ENCODE results near the gene RNF213.

RNF213 gene

DNA sequence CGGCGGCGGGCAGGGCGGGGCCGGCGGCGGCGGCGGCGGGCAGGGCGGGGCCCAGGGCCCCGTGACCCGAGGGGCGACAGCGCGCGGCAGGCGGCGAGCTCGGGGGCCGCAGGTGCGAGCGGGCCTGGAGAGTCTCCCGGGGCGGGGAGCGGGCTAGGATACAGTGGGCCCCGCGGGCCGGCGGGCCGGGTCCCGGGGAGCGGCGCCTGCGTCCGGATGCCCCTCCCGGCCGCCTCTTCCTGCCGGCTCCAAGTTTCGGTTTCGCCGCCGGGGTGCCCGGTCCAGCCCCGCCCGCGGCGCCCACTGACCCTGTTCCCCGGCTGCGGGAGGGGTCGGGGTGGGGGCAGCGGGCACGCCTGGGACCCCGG is at the start of gene RNF213:
RNF213 (plus strand) TSS at position 62 of the 368 bp plus-strand sequence. CDS start 2,830 bp downstream, outside the sequence.
- DNase-seq: peak; percentile 47

DNA sequence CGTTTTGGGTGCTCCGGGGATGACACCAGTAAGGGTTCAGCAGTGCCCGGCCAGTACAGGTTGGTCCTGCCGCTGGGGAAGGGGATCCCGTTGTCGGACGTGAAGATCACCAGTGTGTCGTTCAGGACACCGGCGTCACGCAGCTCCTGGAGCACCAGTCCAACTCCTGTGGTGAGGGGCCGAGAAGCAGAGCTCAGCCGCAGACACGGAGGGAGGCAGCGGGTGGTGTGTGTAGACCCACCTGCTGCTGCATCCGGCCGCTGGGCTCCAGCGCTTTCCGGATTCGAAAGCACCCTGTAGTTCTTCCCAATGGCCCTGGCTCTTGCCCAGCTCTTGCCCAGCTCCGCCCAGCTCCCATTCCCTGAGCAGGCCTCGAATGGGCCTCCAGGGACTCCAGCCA is 48.5 kb upstream of the RNF213 start:
- no peak for DNase-seq

DNA sequence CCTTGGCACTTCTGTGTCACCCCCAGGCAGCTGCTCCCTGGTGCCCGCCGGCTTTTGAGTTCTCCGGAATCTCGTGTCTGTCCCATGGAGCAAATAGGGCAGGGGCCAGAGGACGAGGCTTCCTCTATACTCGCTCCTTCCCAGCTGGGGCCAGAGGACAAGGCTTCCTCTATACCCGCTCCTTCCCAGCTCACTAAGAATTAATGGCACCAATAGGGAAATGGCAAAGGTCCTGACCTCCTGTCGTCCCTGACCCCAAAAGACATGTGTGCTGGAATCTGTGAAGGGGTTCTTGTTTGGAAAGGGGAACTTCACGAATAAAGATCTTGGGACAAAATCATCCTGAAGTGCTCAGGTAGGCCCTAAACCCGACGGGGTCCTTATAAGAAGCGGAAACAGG is 48.1 kb upstream of the RNF213 start:
- DNase-seq: no peak

DNA sequence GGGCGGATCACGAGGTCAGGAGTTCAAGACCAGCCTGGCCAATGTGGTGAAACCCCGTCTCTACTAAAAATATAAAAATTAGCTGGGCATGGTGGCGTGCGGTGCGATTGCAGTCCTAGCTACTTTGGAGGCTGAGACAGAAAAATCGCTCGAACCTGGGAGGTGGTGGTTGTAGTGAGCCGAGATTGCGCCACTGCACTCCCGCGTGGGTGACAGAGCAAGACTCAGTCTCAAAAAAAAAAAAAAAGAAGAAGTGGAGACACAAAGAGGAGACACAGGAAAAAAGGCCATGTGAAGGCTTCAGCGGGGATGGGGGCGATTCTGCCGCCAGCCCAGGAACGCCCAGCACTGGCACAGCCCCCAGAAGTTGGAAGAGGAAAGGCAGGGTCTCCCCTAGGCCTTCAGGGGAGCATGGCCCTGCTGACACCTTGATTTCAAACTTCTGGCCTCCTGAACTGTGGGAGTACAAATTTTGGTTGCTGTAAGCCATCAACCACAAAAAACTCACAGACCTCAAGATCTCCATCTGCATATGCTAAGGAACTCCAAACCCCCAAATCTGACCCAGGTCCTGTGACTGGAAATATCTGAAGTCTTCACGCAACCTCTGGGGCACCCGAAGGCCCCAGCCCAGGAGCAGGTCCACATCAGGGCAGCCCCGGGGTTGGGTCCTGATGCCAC is 47.5 kb upstream of the RNF213 start:
- no peak for DNase-seq

DNA sequence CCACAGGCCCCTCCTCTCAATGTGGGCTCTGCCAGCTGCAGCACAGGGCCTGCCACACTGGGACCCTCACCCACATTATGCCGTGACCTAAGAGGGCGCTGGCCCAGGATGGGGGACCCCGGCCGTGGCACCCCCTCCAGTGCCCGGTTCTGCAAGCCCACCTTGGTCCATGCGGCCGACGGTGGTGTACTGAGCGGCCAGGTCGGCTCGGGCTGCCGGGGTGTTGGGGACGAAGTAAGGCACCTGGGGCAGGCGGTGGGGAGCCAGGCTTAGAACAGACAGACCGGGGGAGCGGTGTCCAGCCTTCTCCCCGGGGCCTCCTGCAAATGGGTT is 47.0 kb upstream of the RNF213 start:
- no peak for DNase-seq

DNA sequence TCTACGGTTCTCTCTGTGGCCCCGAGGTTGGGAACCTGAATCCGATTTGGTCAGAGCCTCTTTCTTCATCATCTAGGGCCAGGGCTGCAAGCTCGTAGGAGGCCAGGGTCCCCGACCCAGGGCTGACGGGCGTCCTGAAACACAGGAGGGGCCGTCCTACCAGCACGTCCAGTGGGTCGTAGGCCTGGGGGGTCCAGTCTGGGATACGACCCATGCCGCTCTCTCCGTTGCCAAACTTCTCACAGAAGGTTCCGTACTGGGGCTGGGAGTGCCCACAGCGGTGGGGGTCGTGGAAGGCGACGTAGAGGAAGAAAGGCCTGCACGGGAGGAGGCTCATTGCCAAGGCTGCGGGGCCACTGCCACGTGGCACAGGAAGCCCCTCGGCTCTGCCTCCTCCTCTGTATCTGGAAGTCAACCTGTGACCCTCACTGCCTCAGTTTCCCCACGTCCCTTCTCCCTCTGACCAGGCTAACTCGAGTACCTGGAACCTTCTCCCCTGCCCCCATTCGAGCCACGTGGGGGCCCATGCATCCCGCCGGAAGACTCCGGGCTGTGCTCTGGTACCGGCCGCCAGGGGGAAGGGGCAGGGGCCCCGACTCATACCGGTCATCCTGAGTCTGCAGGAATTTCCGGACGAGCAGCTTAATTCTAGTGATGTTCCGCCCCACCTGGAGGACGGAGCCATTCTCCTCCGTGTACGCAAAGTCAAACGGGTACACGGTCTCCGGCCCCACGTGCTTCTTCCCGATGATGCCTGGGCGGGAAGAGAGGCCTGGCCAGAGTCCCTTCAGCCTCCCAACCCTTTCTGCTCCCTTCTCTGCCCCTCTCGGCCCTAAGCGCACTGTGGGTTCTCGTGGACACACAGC is 46.4 kb upstream of the RNF213 start:
- DNase-seq: no peak

DNA sequence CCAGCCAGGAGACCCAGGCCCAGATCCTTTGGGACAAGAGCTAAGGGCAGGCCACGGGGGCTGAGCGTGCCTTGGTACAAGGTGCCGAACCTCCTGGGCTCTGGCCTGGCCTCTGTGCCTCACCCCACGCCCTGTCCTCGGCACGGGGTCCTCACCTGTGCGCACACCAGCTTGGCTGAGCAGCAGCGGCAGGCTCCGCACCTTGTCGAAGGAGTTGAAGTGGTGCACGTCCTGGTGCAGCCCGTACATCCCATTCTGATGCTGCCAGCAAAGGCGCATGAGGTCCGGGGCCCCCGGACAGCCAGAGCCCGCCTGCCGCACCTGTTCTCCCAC is 45.8 kb upstream of the RNF213 start:
- no peak for DNase-seq

DNA sequence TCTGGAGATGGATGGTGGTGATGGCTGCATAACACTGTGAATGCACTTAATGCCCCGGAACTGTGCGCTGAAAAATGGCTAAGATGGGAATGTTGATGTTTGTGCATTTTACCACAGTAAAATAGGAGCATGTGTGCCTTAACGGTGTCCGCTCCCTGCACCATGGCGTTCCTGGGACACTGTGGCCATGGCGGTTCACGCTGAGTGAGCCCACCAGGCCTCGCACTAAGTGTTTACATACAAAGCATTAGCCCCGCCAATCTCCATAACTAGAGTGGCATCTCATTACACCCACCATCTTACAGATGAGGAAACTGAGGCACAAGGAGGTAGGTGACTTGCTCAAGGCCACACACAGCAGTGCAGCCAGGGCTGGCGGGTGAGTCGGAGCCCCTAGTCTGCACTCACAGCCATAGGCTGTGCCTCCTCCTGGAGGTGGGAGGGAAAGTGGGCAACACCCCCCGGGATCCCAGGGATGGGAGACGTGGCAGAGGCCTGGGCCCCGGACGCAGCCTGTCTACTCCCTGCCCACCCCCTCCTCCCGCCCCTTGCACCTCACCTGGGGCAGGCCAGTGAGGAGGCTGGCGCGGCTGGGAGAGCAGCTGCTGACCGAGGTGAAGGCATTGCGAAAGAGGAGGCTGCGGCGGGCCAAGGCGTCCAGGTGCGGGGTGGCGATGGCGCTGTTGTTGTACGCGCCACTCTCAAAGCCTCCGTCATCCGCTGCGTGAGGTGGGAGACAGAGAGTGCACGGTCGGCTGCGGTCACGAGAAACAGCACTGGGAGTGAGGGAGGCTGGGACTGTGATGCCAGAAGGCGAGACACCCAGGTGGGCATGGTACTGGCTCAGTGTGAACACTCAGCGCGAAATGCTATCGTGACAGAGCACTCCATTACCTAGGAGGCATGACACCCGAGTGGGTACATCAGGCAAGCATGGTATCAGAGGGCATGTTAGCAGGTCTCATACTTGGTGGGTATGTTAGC is 43.9 kb upstream of the RNF213 start:
- no peak for DNase-seq

DNA sequence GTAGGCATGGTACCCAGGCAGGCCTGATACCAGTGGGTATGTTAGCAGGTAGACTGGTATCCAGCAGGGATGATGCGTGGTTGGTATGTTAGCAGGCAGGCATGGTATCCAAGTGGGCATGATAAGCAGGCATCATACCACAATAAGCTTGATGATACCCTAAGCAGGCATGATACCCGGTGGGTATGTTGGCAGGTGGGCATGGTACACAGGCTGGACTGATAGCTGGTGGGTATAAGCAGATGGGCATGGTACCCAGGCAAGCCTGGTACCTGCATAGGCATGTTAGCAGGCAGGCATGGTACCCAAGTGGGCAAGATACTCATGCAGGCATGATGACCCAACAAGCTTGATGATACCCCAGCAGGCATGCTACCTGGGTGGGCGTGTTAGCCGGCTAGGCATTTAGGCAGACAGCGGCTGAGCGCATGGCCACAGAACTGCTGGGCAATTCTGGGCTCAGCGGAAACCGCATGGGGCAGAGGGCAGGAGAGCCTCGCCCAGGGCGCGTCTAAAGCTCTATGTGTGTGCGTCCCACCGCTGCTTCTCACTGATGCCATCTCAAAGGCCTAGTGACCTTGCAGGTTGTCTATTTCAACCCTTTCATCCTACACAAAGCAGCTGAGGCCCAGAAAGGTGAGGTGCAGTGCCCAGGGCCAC is 42.8 kb upstream of the RNF213 start:
- no peak for DNase-seq

DNA sequence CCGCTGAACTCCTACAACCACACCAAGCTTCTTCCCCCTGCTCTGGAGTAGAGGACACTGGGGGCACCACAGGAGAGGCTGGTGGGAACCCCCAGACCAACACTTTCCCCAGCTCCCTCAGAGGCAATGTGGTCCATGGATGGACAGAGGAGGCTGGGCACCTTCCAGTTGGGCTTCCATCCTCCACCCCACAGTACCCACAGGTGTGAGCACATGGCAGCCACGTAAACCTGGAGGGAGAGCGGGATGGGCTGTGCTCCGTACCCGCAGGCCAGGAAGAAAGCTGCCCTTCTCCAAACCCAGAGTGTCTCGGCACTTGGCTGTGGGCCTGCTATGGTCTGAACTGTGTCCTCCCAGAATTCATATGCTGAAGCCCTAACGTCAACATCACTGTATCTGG is 42.3 kb upstream of the RNF213 start:
- no peak for DNase-seq

DNA sequence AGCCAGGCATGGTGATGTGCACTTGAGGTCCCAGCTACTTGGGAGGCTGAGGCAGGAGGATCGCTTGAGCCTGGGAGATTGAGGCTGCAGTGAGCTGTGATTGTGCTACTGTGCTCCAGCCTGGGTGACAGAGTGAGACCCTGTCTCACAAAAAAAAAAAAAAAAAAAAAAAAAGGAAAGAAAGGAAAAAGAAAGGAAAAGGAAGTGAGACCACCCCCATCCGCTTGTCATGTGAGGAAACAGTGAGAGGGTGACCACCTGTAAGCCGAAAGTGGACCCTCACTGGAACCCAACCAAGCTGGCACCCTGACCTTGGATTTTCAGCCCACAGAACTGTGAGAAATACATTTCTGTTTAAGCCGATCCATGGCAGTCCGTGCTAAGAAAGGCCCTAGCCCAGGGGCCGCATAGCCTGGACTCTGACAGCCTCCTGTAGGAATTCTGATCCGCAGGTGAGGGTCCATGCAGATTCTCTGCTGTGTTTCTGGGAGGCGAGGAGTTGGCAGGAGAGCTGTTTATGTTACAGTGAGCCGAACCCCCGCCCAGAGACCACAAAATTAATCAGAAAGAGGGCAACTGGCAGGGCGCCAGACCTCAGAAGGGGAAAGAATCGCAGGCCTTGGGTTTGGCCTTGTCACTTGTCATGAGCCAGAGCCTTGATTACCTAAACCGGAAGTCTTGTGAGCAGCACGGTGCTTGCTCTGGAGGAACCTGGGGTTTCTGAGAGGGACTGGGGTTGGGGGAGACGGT is 41.5 kb upstream of the RNF213 start:
- DNase-seq: peak; percentile 90

DNA sequence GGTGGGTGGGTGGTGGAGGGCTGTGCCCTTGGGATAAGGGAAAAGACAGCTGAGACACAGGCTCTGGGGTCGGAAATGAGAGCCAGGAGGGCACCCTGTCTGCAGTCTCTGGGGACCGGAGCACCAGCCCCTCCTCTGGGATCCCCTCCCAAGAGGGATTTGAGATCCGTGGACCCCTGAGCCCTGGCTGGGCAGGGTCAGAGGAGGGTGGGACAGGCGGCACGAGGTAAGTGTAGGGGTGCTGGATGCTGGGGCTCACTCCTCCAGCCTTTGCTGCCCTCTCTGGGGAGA is 40.9 kb upstream of the RNF213 start:
- peak; percentile 2 for DNase-seq

DNA sequence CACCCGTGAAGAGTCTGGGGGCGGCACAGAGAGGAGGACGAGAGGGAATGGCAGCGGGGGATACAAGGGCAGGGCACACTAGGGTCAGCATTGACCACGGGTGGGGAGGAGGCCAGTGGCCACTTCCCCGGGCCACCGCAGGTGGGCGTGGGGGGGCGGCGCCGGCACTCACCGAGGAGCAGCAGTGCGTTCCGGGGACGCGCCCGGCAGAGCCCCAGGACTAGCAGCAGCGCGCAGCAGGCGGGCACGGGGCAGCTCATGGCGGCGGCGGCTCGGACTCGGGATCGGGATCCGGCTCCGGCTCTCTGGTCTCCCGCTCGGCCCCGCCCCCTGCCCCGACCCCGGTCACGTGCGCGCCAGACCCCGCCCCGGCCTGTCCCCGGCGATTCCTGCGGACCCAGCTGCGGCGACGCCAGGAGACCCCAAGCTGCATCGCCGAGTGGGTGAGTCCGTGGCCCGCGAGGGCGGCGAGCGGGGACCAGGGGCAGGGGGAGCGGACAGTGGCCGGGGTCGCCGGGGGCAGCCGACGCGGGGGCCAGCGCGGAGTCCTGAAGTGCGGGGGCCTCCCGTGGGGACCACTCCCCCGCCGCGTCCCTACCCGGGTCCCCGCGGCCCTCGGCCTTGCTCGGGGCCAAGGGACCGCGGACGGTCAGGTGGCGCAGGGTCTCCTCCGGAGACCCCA is 40.5 kb upstream of the RNF213 start, which contains the start of the genes SGSH and SLC26A11:
SGSH (minus strand) TSS at position 280 of the 682 bp plus-strand sequence; CDS start at position 260, 20 bp downstream.
SLC26A11 (plus strand) TSS at position 374 of the 682 bp plus-strand sequence. CDS start 1,134 bp downstream, outside the sequence.
- peak; percentile 63 for DNase-seq

DNA sequence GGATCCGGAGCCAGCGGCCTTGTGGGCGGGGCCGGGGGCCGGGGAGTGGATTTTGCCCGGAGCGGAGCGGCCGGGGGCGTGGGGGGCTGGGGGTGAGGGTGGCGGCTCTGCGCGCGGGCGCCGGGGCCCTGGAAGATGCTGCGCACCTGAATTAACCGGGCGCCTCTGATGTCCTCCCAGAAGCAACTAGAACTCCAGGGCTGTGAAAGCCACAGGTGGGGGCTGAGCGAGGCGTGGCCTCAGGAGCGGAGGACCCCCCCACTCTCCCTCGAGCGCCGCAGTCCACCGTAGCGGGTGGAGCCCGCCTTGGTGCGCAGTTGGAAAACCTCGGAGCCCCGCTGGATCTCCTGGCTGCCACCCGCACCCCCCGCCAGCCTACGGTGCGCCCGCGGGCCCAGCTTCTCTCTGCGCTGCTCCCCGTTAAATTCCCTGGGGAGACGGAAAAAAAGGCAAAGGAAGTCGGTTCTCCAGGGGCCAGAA is 39.9 kb upstream of the RNF213 start:
- DNase-seq: peak; percentile 5

DNA sequence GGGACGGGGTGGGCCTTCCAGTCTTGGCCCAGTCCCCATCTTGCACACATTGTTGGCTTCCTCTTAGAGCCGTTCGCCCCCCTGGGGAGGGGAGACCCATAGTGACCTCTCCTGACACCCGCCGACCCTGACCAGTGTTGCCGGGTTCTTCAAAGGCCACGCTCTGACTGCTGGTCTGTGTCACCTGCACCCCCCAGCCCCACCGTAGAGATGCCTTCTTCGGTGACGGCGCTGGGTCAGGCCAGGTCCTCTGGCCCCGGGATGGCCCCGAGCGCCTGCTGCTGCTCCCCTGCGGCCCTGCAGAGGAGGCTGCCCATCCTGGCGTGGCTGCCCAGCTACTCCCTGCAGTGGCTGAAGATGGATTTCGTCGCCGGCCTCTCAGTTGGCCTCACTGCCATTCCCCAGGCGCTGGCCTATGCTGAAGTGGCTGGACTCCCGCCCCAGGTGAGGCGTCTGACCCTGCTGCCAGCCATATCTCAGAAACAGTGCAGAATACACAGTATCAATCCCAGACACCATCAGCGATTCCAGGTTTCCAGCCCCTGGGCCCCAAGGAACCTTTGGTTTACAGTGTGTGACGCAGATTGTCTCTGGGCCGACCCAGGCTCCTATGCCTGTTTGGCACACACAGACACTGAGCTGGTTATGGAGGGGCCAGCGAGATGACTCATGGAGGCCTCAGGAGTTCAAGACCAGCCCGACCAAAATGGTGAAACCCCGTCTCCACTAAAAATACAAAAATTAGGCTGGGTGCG is 39.1 kb upstream of the RNF213 start:
- DNase-seq: no peak

DNA sequence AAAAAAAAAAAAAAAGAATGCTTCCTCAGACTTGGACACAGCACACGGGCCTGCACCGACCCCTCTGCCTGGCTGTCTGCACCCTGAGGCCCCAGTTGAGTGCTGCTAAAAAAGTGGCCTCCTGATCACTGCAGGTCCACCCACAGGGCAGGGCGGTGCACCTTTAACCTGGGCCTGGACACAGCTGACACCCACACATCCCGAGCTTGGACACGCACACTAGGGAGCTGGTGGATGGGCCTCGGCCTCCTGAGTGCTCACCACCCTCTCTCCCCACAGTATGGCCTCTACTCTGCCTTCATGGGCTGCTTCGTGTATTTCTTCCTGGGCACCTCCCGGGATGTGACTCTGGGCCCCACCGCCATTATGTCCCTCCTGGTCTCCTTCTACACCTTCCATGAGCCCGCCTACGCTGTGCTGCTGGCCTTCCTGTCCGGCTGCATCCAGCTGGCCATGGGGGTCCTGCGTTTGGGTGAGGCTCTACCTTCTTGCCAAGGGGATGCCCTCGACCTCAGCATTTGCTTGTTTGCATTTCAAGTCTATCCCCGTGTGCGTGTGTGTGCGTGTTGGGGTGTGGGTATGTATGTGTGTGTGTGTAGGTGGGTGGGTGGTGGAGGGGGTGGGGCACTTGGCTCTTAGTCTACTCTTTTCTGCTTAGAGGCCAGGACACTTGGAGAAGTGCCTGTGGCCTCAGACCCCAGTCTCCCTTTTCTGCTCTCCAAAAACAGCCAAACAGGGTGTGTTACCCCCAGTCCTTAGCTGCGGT is 38.1 kb upstream of the RNF213 start:
- DNase-seq: no peak

DNA sequence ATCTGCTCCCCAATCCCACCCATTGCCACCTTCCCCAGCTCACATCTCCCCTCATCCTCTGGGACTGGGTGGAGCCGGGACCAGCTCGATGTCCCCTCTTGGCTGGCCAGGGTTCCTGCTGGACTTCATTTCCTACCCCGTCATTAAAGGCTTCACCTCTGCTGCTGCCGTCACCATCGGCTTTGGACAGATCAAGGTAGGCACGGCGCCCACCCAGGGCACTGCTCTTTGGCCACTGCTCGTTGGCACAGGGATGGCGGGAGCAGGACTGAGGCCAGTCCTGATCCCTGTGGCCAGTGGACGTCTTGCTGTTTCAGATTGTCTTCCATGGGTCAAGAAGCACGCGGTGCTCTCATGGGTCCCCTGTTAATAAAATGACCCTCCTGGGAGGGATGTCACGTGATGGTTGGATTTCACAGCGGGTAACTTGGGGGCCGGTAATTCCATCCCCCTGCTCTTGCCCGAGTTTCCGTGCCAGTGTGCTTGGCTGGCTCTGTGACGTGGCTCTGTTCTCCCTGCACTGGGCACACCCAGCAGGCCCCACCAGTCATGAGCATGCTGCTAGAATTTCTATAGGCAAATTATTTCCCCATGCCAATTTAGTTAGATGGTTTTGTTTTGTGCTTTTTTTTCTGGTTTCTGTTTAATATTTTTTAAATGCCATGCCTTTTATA is 37.4 kb upstream of the RNF213 start:
- no peak for DNase-seq

DNA sequence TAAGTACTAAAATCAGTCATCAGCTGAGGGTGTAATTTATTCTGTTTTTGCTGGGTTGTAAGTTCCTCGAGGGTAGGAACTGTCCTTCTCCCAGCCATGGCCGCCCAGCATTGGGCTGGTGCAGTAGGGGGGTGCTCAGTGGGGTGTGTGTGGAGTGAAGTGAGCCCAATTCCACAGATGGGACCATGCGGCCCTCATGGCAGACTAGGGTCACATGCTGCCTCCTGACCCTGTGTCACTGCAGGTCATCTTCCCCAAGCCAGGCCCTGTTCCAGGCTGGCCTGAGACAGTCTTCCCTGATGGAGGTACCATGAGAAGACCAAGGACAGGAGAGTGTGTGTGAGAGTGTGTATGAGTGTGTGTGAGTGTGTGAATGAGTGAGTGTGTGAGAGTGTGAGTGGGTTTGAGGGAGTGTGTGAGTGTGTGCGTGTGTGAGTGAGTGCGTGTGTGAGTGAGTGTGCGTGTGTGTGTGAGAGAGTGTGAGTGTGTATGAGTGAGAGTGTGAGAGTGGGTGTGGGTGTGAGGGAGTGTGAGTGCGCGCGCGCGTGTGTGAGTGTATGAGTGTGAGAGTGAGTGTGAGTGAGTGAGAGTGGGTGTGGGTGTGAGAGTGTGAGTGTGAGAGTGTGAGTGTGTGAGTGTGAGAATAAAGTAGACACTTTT is 36.7 kb upstream of the RNF213 start:
- DNase-seq: no peak

DNA sequence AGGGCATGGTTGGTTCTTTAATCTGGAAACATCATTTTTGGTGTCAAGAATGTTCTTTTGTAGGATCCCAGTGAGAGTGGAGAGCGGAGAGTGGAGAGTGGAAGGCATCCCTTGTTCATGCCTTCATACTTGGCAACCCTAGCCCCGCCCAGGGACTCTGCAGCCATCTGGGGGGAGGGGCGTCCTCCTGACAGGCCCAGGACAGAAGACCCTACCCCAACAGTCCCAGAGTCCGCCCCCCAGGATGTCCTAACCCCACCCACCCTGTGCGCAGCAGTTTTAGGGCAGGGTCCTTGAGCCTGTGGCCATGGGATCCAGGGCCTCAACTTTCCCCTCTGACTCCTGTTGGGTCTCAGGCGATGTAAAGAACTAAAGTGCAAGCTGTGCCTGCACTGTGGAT is 36.0 kb upstream of the RNF213 start:
- no peak for DNase-seq

Measured in fibroblast of skin of right biceps (primary cell).